Fibroblast of lung (primary cell): ENCODE results near the gene SEPTIN8. TPM values are rescaled to one million over a fixed set of nuclear protein-coding genes. Genes with fewer than 3 reads are reported as not detected.

Experiments
- DNase-seq, 2 donors: peaks; one replicate each; pipeline versions ENCODE4 v3.0.0 to v3.0.0-alpha.2; 2010; ENCODE audit warnings: low read depth in 2 of 2
- H2AFZ ChIP-seq: 2 replicates; pipeline ENCODE4 v1.5.1; 2012; ENCODE audit warnings: low read length, control low read depth, inconsistent platforms
- H3K27ac ChIP-seq: 2 replicates; pipeline ENCODE4 v1.5.1; 2011; ENCODE audit warnings: low read length, control low read depth; ENCODE audit not compliant: insufficient read depth
- H3K27me3 ChIP-seq: 2 replicates; pipeline ENCODE4 v1.5.1; 2011; ENCODE audit warnings: mild to moderate bottlenecking, low read length; ENCODE audit not compliant: control insufficient read depth, insufficient read depth
- H3K36me3 ChIP-seq: 2 replicates; pipeline ENCODE4 v1.5.1; 2011; ENCODE audit warnings: low read length; ENCODE audit not compliant: control insufficient read depth, insufficient read depth
- H3K4me1 ChIP-seq: 2 replicates; pipeline ENCODE4 v1.5.1; 2011; ENCODE audit warnings: low read length; ENCODE audit not compliant: control insufficient read depth, insufficient read depth; ENCODE audit errors: extremely low read depth
- H3K4me2 ChIP-seq: 2 replicates; pipeline ENCODE4 v1.5.1; 2011; ENCODE audit warnings: low read length, control low read depth; ENCODE audit not compliant: insufficient read depth; ENCODE audit errors: extremely low read depth
- H3K4me3 ChIP-seq, 4 experiments: fragments of 200-600 bp in 1 of 4; sonication (generic) in 1 of 4; replicated peaks in 1 of 4; 2 replicates each; pipeline ENCODE4 v1.5.1; 2011 to 2016; ENCODE audit warnings: low read length in 4 of 4, low read depth in 3 of 4, mild to moderate bottlenecking in 3 of 4, control low read depth in 2 of 4, inconsistent platforms in 1 of 4, mixed read lengths in 1 of 4; ENCODE audit not compliant: insufficient read depth in 1 of 4; ENCODE audit errors: control extremely low read depth in 1 of 4
- H3K79me2 ChIP-seq: 2 replicates; pipeline ENCODE4 v1.5.1; 2012; ENCODE audit warnings: mild to moderate bottlenecking, low read length, inconsistent platforms; ENCODE audit not compliant: control insufficient read depth, insufficient read depth
- H3K9ac ChIP-seq: 2 replicates; pipeline ENCODE4 v1.5.1; 2011; ENCODE audit warnings: mild to moderate bottlenecking, low read length, control low read depth; ENCODE audit not compliant: insufficient read depth
- H3K9me3 ChIP-seq: 2 replicates; pipeline ENCODE4 v1.5.1; 2012; ENCODE audit warnings: low read depth, low read length; ENCODE audit not compliant: control insufficient read depth, insufficient read depth
- H4K20me1 ChIP-seq: 2 replicates; pipeline ENCODE4 v1.5.1; 2011; ENCODE audit warnings: low read length; ENCODE audit not compliant: control insufficient read depth, insufficient read depth; ENCODE audit errors: extremely low read depth
- EZH2 ChIP-seq: IDR thresholded peaks from 2 replicates; pipeline ENCODE4 v1.5.1; 2012; ENCODE audit warnings: low read length, control low read depth, mild to moderate bottlenecking; ENCODE audit errors: missing control alignments
- polyA minus RNA-seq: library from RNA; depleted of rRNA, polyadenylated mRNA; stranded (reverse); fragments of >200 nt; gene quantifications from 2 replicates; pipeline ENCODE4 v1.2.3, GENCODE V29; 2011; ENCODE audit warnings: low replicate concordance
- polyA plus RNA-seq, 2 donors: library from polyadenylated mRNA; depleted of rRNA in 1 of 2; stranded (reverse) in 1 of 2; unstranded in 1 of 2; fragments of >200 nt; gene quantifications; 2 replicates each; pipeline ENCODE4 v1.2.1, GENCODE V29; 2011 to 2012; ENCODE audit warnings: missing spikeins in 1 of 2
- total RNA-seq: library from RNA; depleted of rRNA; stranded (reverse); fragments of >200 nt; gene quantifications from 2 replicates; pipeline ENCODE4 v1.2.1, GENCODE V29; 2014
- TF ChIP-seq, protein P1 (sequence below), 2 donors: IDR thresholded peaks in 1 of 2; conservative IDR thresholded peaks in 1 of 2; 1 replicate in 1 of 2; 2 replicates in 1 of 2; pipeline ENCODE4 v1.5.1; 2011 to 2012; ENCODE audit warnings: low read length in 2 of 2, control low read depth in 1 of 2, inconsistent platforms in 1 of 2, low read depth in 1 of 2, mild to moderate bottlenecking in 1 of 2

Gene SEPTIN8, protein sequence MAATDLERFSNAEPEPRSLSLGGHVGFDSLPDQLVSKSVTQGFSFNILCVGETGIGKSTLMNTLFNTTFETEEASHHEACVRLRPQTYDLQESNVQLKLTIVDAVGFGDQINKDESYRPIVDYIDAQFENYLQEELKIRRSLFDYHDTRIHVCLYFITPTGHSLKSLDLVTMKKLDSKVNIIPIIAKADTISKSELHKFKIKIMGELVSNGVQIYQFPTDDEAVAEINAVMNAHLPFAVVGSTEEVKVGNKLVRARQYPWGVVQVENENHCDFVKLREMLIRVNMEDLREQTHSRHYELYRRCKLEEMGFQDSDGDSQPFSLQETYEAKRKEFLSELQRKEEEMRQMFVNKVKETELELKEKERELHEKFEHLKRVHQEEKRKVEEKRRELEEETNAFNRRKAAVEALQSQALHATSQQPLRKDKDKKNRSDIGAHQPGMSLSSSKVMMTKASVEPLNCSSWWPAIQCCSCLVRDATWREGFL
- total RNA-seq (50.3 and 64.2 TPM in 2 replicates), polyA plus RNA-seq (62.1 and 71.1 TPM in 2 replicates), polyA minus RNA-seq (38.9 and 78.1 TPM in 2 replicates)
- polyA plus RNA-seq (2012), result 46.2 and 52.5 TPM in 2 replicates

DNA sequence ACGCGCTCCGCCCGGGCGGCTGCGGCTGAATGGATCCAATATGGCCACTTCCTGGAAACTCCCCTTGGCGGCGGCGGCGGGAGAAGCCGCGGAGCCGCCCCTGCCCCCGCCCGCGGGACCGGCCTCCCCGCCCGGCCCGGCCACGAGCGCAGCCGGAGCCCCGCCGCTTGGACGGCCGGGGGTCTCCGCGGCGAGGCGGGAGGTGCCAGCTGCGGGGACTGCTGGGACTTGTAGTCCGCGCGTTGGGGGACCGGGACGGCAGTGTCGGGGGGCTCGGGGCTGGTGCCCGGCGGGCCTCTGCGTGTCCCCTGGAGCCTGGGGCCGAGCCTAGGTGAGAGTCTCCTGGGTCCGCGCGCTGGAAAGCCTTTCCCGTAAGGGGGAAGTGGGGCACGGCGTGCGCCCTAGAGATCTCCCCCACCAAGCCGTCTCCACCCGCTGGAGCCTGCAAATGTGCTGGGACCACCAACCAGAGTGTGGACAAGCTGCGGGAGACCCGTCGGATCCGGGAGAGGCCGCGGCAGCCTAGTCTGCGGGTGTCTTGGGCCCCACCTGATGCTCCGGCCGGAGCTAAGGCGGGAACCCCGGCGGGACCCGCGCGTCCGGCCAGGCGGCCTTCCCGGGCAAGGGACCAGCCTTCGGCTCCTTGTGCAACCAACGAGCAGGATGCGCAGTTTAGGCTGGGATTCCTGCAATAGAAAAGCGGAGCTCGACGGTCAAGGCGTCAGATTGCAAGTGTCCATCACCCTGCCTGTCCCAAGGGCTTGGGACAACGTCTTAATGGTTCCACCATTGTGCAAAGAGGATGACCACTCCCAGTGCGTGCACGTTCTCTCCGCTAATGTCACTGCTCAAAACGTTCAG is at the start of gene SEPTIN8:
Gene SEPTIN8, minus strand, starts transcription at position 31 of the 861 bp plus-strand sequence. CDS start 102 bp downstream, outside the sequence.
- DNase-seq, result peak; percentile 40
- no peaks in the 10 kb centered on the region for H3K27me3 ChIP-seq
- no peaks in the 10 kb centered on the region for H3K9me3 ChIP-seq
- peaks cover 32% of the 10 kb centered on the region for H3K79me2 ChIP-seq
- H3K4me2 ChIP-seq, result peak within 1 kb of the TSS; percentile 86
- no peaks in the 10 kb centered on the region for H4K20me1 ChIP-seq
- peaks cover 18% of the 10 kb centered on the region for H3K4me1 ChIP-seq
- no peaks in the 10 kb centered on the region for H3K36me3 ChIP-seq
- peak within 1 kb of the TSS; percentile 63 for H3K27ac ChIP-seq
- TF ChIP-seq EZH2, result no peak
- TF ChIP-seq, protein P1, sequence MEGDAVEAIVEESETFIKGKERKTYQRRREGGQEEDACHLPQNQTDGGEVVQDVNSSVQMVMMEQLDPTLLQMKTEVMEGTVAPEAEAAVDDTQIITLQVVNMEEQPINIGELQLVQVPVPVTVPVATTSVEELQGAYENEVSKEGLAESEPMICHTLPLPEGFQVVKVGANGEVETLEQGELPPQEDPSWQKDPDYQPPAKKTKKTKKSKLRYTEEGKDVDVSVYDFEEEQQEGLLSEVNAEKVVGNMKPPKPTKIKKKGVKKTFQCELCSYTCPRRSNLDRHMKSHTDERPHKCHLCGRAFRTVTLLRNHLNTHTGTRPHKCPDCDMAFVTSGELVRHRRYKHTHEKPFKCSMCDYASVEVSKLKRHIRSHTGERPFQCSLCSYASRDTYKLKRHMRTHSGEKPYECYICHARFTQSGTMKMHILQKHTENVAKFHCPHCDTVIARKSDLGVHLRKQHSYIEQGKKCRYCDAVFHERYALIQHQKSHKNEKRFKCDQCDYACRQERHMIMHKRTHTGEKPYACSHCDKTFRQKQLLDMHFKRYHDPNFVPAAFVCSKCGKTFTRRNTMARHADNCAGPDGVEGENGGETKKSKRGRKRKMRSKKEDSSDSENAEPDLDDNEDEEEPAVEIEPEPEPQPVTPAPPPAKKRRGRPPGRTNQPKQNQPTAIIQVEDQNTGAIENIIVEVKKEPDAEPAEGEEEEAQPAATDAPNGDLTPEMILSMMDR (conservative IDR thresholded peaks at IDR 0.05 in 1 of 2, IDR thresholded peaks at IDR 0.05 in 1 of 2; ENCODE audit: low read depth in 1 of 2, low read length in 2 of 2), result no peak
- peak within 1 kb of the TSS; percentile 69 for H3K9ac ChIP-seq
- peak within 1 kb of the TSS; percentile 69 to 78 (median 72) for H3K4me3 ChIP-seq
- peak within 1 kb of the TSS; percentile 97 for H2AFZ ChIP-seq

DNA sequence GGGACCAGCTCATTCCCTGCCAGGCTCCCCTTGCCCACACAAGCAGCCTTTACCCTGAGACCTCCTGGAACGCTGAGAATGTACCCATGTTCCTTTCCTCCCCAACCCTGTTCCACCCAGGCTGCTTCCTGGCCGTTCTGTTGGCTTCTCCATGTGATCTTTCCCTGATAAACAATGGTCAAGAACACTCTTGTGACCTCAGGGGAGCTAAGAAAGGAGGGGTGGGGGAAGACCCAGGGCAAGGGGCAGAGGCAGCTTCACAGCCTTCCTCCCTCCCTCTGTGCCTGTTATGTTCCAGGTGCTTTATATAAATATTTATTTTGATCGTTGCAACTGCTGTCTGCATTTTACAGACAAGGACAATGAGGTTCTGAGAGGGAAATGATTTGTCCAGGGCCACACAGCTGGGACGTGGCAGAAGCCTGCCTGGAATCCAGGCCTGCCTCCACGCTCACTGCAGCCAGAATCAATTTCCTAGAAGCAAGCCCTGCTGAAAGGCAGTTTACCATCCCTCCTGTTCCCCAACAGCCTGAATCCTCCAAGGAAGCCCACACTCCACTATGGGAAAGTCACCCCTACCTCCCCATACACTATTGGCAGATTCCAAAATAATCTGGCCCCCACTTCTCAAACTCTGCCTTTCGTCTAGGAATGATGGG is 49.5 kb upstream of the SEPTIN8 start:
- Histone ChIP-seq H3K9me3 (no peaks in the 10 kb centered on the region), H3K4me1 (peaks cover 5% of the 10 kb centered on the region), H3K27me3 (no peaks in the 10 kb centered on the region), H3K27ac (no peak overlapping the region), H3K79me2 (no peaks in the 10 kb centered on the region), H2AFZ (no peak overlapping the region), H3K36me3 (no peaks in the 10 kb centered on the region), H3K9ac (no peak overlapping the region), H3K4me2 (no peak overlapping the region), H4K20me1 (no peaks in the 10 kb centered on the region), H3K4me3 (no peak overlapping the region)
- DNase-seq, result no peak
- TF ChIP-seq, protein P1 (conservative IDR thresholded peaks at IDR 0.05 in 1 of 2, IDR thresholded peaks at IDR 0.05 in 1 of 2; ENCODE audit: low read depth in 1 of 2, low read length in 2 of 2), result no peak
- no peak for TF ChIP-seq EZH2
